Fibroblast of lung (primary cell): Measurements from ENCODE around the gene SLC66A3.

Source experiments
- CTCF ChIP-seq, 2 donors: IDR thresholded peaks in 1 of 2; conservative IDR thresholded peaks in 1 of 2; 1 replicate in 1 of 2; 2 replicates in 1 of 2; pipeline ENCODE4 v1.5.1; 2011 to 2012; ENCODE audit warnings: low read length in 2 of 2, control low read depth in 1 of 2, inconsistent platforms in 1 of 2, low read depth in 1 of 2, mild to moderate bottlenecking in 1 of 2
- EZH2 ChIP-seq: IDR thresholded peaks from 2 replicates; pipeline ENCODE4 v1.5.1; 2012; ENCODE audit warnings: low read length, control low read depth, mild to moderate bottlenecking; ENCODE audit errors: missing control alignments

DNA sequence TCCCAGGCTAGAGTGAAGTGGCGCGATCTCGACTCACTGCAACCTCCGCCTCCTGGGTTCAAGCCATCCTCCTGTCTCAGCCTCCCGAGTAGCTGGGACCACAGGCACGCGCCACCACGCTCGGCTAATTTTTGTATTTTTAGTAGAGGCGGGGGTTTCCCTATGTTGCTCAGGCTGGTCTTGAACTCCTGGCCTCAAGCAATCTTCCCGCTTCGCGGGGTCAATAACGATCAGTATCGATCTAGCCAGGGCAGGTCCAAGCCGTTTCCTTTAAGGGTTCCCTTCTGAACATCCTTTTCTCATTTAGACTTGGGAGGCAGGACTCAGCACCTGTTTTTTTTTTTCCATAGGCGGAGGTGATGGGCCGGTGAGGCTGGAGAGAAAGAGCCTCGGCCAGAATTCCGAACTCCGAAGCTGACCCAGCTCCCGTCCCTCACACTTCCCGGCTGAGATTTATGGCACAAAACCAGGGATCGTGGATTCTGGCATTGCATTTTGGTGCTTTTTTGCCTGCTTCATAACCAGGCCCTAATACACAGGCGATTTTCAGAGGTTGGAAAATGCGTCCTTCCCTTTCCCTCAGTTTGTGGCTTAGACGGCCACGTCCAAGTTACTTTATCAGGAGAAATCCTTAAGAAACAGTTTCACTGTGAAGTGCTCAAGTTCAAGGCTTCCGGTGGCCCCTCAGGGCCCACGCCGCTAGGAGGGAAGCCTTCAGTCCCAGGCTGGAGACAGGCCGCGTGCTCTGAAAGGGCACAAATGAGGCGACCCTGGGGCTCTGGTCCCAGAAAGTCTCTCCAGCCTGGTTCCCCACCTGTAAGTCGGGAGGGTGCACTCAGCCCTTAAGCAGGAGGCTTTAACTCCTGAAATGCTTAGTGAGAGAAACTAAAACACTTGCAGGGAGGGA, 998 bp upstream of the SLC66A3 start:
- TF ChIP-seq CTCF (conservative IDR thresholded peaks at IDR 0.05 in 1 of 2, IDR thresholded peaks at IDR 0.05 in 1 of 2; ENCODE audit: low read depth in 1 of 2, low read length in 2 of 2) = no peak
- TF ChIP-seq EZH2 = no peak
